AML-193 (cell line): ENCODE measurements around the gene NEU4.
"Not testable (repeated sequence)": the region's sequence is repeated elsewhere in the genome, so short reads cannot be mapped to it uniquely, and the experiment has no call there.

Source experiments
- DNase-seq, 2 experiments: peaks; one replicate each; lab custom pipeline; 2025; lab: John Stamatoyannopoulos, UW

Gene NEU4

GRCh38 chr2:241812730-241813643, 4.0 kb downstream of the NEU4 start:
- no peak for DNase-seq

GRCh38 chr2:241813644-241814392, 4.8 kb downstream of the NEU4 start:
- no peak for DNase-seq

GRCh38 chr2:241814393-241814642, 5.3 kb downstream of the NEU4 start:
- no peak for DNase-seq

- no peak for DNase-seq
Observed at GRCh38 chr2:241814643-241815476, 5.9 kb downstream of the NEU4 start.

GRCh38 chr2:241815477-241816430, 6.8 kb downstream of the NEU4 start:
- DNase-seq, result no peak

GRCh38 chr2:241816431-241817121, 7.6 kb downstream of the NEU4 start:
- DNase-seq, result no peak

- no peak for DNase-seq
Observed at GRCh38 chr2:241817126-241817820, 8.3 kb downstream of the NEU4 start.

GRCh38 chr2:241817821-241818215, 8.8 kb downstream of the NEU4 start:
- DNase-seq, result not testable (repeated sequence)

GRCh38 chr2:241818229-241818942, 9.4 kb downstream of the NEU4 start:
- DNase-seq, result no peak

GRCh38 chr2:241818943-241819270, 9.9 kb downstream of the NEU4 start:
- DNase-seq, result no peak

GRCh38 chr2:241819947-241820624, 11.1 kb downstream of the NEU4 start:
- not testable (repeated sequence) for DNase-seq

- no peak for DNase-seq
Observed at GRCh38 chr2:241820625-241821384, 11.8 kb downstream of the NEU4 start.

- DNase-seq, result no peak
Observed at GRCh38 chr2:241821460-241822263, 12.7 kb downstream of the NEU4 start.

GRCh38 chr2:241822264-241822623, 13.3 kb downstream of the NEU4 start:
- no peak for DNase-seq

GRCh38 chr2:241823531-241824437, 14.8 kb downstream of the NEU4 start:
- not testable (repeated sequence) for DNase-seq

- no peak for DNase-seq
Observed at GRCh38 chr2:241827394-241827793, 18.4 kb downstream of the NEU4 start.
